ENCODE results near the gene FHIT. TPM values are rescaled to one million over a fixed set of nuclear protein-coding genes. Genes with fewer than 3 reads are reported as not detected.

The FHIT gene
- total RNA-seq, 1 donor from 2014 or later, result 11.5 TPM

DNA sequence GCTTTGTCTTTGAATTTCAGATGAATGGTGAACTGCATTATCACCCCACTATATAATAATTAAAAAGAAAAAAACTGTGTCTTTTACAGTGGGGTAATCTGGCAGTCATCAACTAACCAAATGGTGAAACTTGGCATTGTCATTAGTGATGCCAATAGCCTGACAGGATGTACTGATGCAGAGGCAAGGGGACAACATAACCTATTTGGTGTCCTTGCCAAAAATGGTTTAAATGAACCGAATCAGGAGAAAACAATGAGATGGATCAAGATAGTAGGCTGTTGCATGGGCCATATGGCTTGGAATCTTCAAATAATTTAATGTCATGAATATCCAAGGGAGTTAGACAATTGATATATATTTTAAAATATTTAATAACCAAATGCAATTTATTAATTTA is 738.7 kb downstream of the FHIT start:
- TF ChIP-seq, protein P1, sequence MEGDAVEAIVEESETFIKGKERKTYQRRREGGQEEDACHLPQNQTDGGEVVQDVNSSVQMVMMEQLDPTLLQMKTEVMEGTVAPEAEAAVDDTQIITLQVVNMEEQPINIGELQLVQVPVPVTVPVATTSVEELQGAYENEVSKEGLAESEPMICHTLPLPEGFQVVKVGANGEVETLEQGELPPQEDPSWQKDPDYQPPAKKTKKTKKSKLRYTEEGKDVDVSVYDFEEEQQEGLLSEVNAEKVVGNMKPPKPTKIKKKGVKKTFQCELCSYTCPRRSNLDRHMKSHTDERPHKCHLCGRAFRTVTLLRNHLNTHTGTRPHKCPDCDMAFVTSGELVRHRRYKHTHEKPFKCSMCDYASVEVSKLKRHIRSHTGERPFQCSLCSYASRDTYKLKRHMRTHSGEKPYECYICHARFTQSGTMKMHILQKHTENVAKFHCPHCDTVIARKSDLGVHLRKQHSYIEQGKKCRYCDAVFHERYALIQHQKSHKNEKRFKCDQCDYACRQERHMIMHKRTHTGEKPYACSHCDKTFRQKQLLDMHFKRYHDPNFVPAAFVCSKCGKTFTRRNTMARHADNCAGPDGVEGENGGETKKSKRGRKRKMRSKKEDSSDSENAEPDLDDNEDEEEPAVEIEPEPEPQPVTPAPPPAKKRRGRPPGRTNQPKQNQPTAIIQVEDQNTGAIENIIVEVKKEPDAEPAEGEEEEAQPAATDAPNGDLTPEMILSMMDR (IDR thresholded peaks at IDR 0.05; ENCODE audit: insufficient read depth, low read length, poor library complexity, severe bottlenecking), result no peak
- DNase-seq (ENCODE audit: low read depth), result no peak

DNA sequence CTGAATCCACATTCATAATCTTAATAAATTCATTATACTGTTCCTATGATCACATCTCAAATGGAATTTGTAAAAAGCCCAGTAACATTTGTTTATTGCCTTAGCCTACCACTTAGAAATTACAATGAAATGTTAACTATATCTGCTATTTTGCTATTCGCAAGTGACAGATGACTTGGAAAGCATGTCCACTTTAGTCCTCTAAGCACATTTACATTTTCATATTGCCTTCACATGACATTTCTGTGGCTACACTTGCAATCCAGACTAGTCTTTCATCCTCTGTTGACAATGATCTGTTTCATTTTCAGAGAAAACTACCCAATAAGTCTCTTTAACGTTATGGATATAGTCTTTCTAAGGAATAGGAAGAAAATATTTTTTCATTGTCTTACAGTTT is 741.8 kb downstream of the FHIT start:
- TF ChIP-seq, protein P1 (IDR thresholded peaks at IDR 0.05; ENCODE audit: insufficient read depth, low read length, poor library complexity, severe bottlenecking), result no peak
- no peak for DNase-seq (ENCODE audit: low read depth)

More for the DNA sequence above, 738.7 kb downstream of the FHIT start:
- Histone ChIP-seq H3K4me3 (ENCODE audit: low read depth, low read length) (no peak overlapping the region), H3K36me3 (ENCODE audit: control insufficient read depth, insufficient read depth, low read length) (no peaks in the 10 kb centered on the region), H3K27me3 (ENCODE audit: control insufficient read depth, insufficient read depth, low read length) (no peaks in the 10 kb centered on the region)

DNA sequence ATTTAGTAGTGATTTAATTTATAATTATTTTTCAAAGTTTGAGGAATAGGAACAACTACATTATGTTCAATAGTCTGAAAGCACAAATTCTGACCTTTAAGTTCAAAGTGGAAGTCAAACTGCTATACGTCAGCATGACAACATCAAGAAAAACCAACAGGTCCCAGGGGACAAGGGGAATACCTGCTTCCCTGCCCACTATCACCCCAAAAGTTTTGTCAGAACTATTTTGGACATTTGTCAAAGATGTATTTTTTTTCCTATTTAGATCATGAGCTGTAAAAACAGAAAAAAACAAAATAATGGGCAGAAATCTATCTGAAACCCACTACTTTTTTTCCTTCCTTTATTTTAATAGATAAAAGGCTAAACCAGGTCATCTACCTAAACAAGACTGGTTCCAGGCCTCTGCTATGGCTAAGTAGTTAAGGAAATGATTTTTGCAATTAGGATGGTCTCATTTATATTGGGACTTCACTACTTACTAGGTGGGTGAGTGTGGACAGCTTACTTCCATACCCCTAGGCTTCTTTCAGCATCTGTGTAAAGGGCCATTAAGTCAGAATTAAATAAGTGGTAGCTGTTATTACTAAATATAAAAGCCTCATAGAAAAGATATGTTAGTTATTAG is 746.3 kb downstream of the FHIT start:
- Histone ChIP-seq H3K27me3 (ENCODE audit: control insufficient read depth, insufficient read depth, low read length) (no peaks in the 10 kb centered on the region), H3K36me3 (ENCODE audit: control insufficient read depth, insufficient read depth, low read length) (no peaks in the 10 kb centered on the region), H3K4me3 (ENCODE audit: low read depth, low read length) (no peak overlapping the region)
- TF ChIP-seq, protein P1 (IDR thresholded peaks at IDR 0.05; ENCODE audit: insufficient read depth, low read length, poor library complexity, severe bottlenecking), result no peak
- DNase-seq (ENCODE audit: low read depth), result no peak

More for the DNA sequence above, 741.8 kb downstream of the FHIT start:
- no peaks in the 10 kb centered on the region for H3K27me3 ChIP-seq (ENCODE audit: control insufficient read depth, insufficient read depth, low read length)
- no peaks in the 10 kb centered on the region for H3K36me3 ChIP-seq (ENCODE audit: control insufficient read depth, insufficient read depth, low read length)
- H3K4me3 ChIP-seq (ENCODE audit: low read depth, low read length), result no peak overlapping the region

DNA sequence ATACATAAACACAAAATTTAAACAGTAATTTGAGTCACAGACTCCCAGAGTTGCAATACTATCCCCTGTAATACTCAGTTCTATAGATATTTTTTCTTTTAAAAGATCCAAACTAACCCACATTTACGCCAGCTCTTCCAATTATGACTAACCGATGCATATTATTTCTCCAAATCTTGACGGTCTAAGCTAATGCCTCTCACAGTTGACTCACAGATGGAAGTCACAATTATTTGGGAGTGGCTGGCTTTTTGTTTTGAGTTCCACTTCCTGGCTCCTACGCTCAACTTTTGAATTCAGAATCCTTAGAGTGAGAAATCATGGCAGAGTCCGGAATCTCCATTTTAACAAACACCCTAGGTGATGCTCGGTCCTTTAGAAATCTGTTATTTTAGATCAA is 749.9 kb downstream of the FHIT start:
- Histone ChIP-seq H3K4me3 (ENCODE audit: low read depth, low read length) (no peak overlapping the region), H3K36me3 (ENCODE audit: control insufficient read depth, insufficient read depth, low read length) (no peaks in the 10 kb centered on the region), H3K27me3 (ENCODE audit: control insufficient read depth, insufficient read depth, low read length) (no peaks in the 10 kb centered on the region)
- TF ChIP-seq, protein P1 (IDR thresholded peaks at IDR 0.05; ENCODE audit: insufficient read depth, low read length, poor library complexity, severe bottlenecking), result no peak
- DNase-seq (ENCODE audit: low read depth), result no peak

DNA sequence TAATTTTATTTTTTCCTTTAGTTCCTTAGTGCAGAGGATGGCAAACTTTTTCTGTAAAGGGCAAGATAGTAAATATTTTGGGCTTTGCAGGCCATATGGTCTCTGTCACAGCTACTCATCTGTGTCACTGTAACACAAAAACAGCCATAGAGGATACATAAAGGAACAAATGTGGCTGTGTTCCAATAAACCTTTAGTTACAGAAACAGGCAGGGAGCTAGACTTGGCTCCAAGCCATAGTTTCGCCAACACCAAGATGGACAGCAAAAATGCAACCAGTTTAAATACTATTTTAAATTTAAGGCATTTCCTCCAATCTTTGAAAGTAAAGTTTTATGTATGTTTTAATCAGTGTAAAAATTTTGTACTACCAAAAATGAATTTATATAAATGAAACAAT is 753.4 kb downstream of the FHIT start:
- no peak for DNase-seq (ENCODE audit: low read depth)
- H3K36me3 ChIP-seq (ENCODE audit: control insufficient read depth, insufficient read depth, low read length), result no peaks in the 10 kb centered on the region
- no peak overlapping the region for H3K4me3 ChIP-seq (ENCODE audit: low read depth, low read length)
- TF ChIP-seq, protein P1 (IDR thresholded peaks at IDR 0.05; ENCODE audit: insufficient read depth, low read length, poor library complexity, severe bottlenecking), result no peak
- H3K27me3 ChIP-seq (ENCODE audit: control insufficient read depth, insufficient read depth, low read length), result no peaks in the 10 kb centered on the region

DNA sequence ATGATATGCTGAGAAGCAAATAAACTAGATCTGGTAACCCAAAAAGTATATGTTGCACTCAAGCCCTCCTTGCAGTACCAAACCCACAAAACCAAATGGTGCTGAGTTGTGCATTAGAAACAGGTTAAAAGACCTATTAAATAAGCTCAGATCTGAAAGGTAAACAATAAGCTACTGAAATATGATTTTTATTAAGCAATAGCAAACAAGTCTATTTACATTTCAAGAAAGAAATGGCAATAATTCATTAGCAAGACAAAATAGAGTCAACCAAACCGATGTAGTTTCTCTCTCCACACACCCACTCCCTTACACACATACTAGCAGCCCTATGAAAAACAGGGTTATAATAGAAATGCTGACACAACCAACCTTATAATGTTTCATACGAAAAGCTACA is 760.3 kb downstream of the FHIT start:
- Histone ChIP-seq H3K4me3 (ENCODE audit: low read depth, low read length) (no peak overlapping the region), H3K36me3 (ENCODE audit: control insufficient read depth, insufficient read depth, low read length) (no peaks in the 10 kb centered on the region), H3K27me3 (ENCODE audit: control insufficient read depth, insufficient read depth, low read length) (no peaks in the 10 kb centered on the region)
- no peak for DNase-seq (ENCODE audit: low read depth)
- TF ChIP-seq, protein P1 (IDR thresholded peaks at IDR 0.05; ENCODE audit: insufficient read depth, low read length, poor library complexity, severe bottlenecking), result no peak

All from kidney epithelial cell (primary cell).